Osteoblast (primary cell): Measurements from ENCODE around the gene PALD1. TPM values are rescaled to one million over a fixed set of nuclear protein-coding genes. Genes with fewer than 3 reads are reported as not detected.
A peak's percentile ranks its signal among the peaks of the same experiment; 100 is the strongest.

Source experiments
- DNase-seq: peaks from one replicate; pipeline ENCODE4 v3.0.0; 2011; ENCODE audit warnings: low spot score, mixed read lengths; ENCODE audit not compliant: insufficient read length; ENCODE audit errors: missing footprints
- H2AFZ ChIP-seq: 2 replicates; pipeline ENCODE4 v1.6.0; 2011; ENCODE audit warnings: mild to moderate bottlenecking, low read length
- H3K27ac ChIP-seq: 2 replicates; pipeline ENCODE4 v1.5.1; 2011; ENCODE audit warnings: mild to moderate bottlenecking, low read depth, low read length, moderate library complexity
- H3K27me3 ChIP-seq: 2 replicates; pipeline ENCODE4 v1.6.0; 2012; ENCODE audit warnings: mild to moderate bottlenecking, control low read depth, inconsistent platforms, low read length, moderate library complexity; ENCODE audit not compliant: insufficient read depth
- H3K36me3 ChIP-seq: 2 replicates; pipeline ENCODE4 v1.5.1; 2011; ENCODE audit warnings: mild to moderate bottlenecking, low read length, control low read depth, moderate library complexity; ENCODE audit not compliant: insufficient read depth
- H3K4me1 ChIP-seq: 2 replicates; pipeline ENCODE4 v1.5.1; 2011; ENCODE audit warnings: mild to moderate bottlenecking, low read length, control low read depth, moderate library complexity; ENCODE audit not compliant: insufficient read depth
- H3K4me2 ChIP-seq: 2 replicates; pipeline ENCODE4 v1.6.0; 2011; ENCODE audit warnings: mild to moderate bottlenecking, low read length; ENCODE audit not compliant: insufficient read depth
- H3K4me3 ChIP-seq: fragments of 200-600 bp; sonication (generic); 3 replicates; pipeline ENCODE4 v1.5.1; 2012; ENCODE audit warnings: mild to moderate bottlenecking, low read length, inconsistent platforms; ENCODE audit not compliant: insufficient read depth
- H3K79me2 ChIP-seq: 2 replicates; pipeline ENCODE4 v1.6.0; 2012; ENCODE audit warnings: mild to moderate bottlenecking, low read length, control low read depth, inconsistent platforms; ENCODE audit not compliant: insufficient read depth
- H3K9me3 ChIP-seq: 2 replicates; pipeline ENCODE4 v1.5.1; 2011; ENCODE audit warnings: low read depth, low read length, control low read depth
- H4K20me1 ChIP-seq: 2 replicates; pipeline ENCODE4 v1.6.0; 2012; ENCODE audit warnings: mild to moderate bottlenecking, low read length, control low read depth; ENCODE audit not compliant: insufficient read depth
- CTCF ChIP-seq: IDR thresholded peaks from 2 replicates; pipeline ENCODE4 v1.5.1; 2011; ENCODE audit warnings: mild to moderate bottlenecking, low read depth, low read length, moderate library complexity; ENCODE audit errors: extremely low read depth
- total RNA-seq: library from RNA; depleted of rRNA; stranded (reverse); fragments of >200 nt; gene quantifications from 2 replicates; pipeline ENCODE4 v1.2.3, GENCODE V29; 2012

Gene PALD1
- total RNA-seq, 1 donor: under 0.01 TPM

GRCh38 chr10:70437721-70438120 is 40.8 kb upstream of the PALD1 start:
- no peaks in the 10 kb centered on the region for H3K79me2 ChIP-seq
- no peak overlapping the region for H3K4me3 ChIP-seq
- H3K27me3 ChIP-seq: peaks cover 39% of the 10 kb centered on the region
- H4K20me1 ChIP-seq: no peaks in the 10 kb centered on the region
- no peak for DNase-seq
- TF ChIP-seq CTCF: no peak
- H3K4me1 ChIP-seq: peaks cover 18% of the 10 kb centered on the region
- H3K4me2 ChIP-seq: no peak overlapping the region
- H3K36me3 ChIP-seq: no peaks in the 10 kb centered on the region
- no peak overlapping the region for H2AFZ ChIP-seq
- no peak overlapping the region for H3K27ac ChIP-seq
- no peaks in the 10 kb centered on the region for H3K9me3 ChIP-seq

GRCh38 chr10:70440296-70441160 is 38.0 kb upstream of the PALD1 start:
- H2AFZ ChIP-seq: no peak overlapping the region
- H3K9me3 ChIP-seq: no peaks in the 10 kb centered on the region
- H3K27me3 ChIP-seq: peaks cover 46% of the 10 kb centered on the region
- H3K27ac ChIP-seq: no peak overlapping the region
- no peaks in the 10 kb centered on the region for H3K79me2 ChIP-seq
- no peak for TF ChIP-seq CTCF
- peak; percentile 83 for DNase-seq
- H3K36me3 ChIP-seq: no peaks in the 10 kb centered on the region
- H3K4me3 ChIP-seq: peak overlapping the region; percentile 42
- peaks cover 2% of the 10 kb centered on the region for H3K4me1 ChIP-seq
- no peaks in the 10 kb centered on the region for H4K20me1 ChIP-seq
- H3K4me2 ChIP-seq: peak overlapping the region; percentile 23

DNA sequence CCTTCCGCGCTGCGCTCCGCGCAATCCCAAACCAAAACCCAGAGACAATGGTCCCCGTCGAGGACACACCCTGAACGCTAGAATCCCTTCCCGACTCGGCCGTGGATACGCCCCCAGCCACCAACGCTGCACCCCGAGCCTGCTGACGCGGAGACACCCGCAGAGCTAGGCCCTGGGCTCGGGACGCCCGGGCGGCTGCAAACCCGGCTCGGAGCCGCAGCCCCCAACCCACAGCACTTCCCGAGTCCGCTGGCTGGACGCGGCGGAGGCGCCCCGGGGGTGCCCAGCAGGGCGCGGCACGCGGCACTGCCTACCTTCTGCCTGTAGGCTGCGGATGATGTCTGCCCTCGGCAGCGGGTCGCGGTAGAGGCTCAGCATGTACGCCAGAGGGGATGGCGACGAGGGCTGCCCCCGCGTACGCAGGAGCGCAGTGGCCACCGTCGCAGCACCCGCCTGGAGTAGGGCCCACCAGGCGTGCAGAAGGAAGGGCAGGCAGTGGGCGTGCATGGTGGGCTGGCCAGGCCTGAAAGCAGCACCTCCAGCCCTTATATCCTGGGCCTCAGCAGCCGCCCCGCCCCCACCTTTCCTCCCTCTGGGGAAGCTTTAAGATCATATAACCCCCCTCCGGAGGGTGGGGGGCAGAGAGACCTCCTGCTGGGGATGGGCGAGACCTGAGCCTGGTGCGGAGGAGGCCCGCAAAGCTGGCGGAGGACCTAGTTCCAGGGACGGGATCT is 37.2 kb upstream of the PALD1 start, which contains the start of gene NODAL:
NODAL (minus strand) TSS at position 521 of the 734 bp plus-strand sequence; CDS start at position 507, 14 bp downstream.
- H4K20me1 ChIP-seq: no peaks in the 10 kb centered on the region
- peaks cover 46% of the 10 kb centered on the region for H3K27me3 ChIP-seq
- H3K36me3 ChIP-seq: no peaks in the 10 kb centered on the region
- H3K4me2 ChIP-seq: peak within 1 kb of the TSS; percentile 23
- H3K9me3 ChIP-seq: no peaks in the 10 kb centered on the region
- peaks cover 3% of the 10 kb centered on the region for H3K4me1 ChIP-seq
- no peaks in the 10 kb centered on the region for H3K79me2 ChIP-seq
- TF ChIP-seq CTCF: no peak
- no peak within 1 kb of the TSS for H3K27ac ChIP-seq
- H3K4me3 ChIP-seq: peak within 1 kb of the TSS; percentile 42
- no peak for DNase-seq
- no peak within 1 kb of the TSS for H2AFZ ChIP-seq

DNA sequence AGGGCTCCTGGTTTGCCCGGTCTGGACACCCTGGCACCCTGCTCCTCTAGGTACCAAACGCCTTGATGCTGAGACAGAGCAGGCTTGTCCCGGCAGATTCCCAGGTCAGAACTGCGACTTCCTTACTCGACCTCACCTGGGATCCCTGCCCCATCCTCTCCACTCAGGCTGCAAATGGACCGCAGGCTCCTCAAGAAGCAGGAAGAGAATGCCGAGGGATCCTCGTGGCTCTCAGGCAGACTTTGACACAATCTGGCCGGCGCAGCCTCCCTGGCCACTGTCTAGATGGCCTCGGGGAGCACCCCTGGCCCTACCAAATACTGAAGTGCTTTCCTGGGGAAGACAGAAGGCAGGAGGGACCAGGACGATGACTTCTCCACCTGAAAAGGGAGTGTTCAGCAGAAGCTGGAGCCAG is 36.7 kb upstream of the PALD1 start:
- Histone ChIP-seq H3K79me2 (no peaks in the 10 kb centered on the region), H3K4me3 (no peak overlapping the region), H3K36me3 (no peaks in the 10 kb centered on the region), H3K27me3 (peaks cover 46% of the 10 kb centered on the region), H3K9me3 (no peaks in the 10 kb centered on the region), H4K20me1 (no peaks in the 10 kb centered on the region), H3K4me1 (peaks cover 3% of the 10 kb centered on the region), H2AFZ (no peak overlapping the region), H3K4me2 (no peak overlapping the region), H3K27ac (no peak overlapping the region)
- no peak for TF ChIP-seq CTCF
- DNase-seq: no peak
